ENCODE data around the gene WNT16. TPM values are rescaled to one million over a fixed set of nuclear protein-coding genes. Genes with fewer than 3 reads are reported as not detected.
"Not testable (repeated sequence)": the region's sequence is repeated elsewhere in the genome, so short reads cannot be mapped to it uniquely, and the experiment has no call there.

Gene WNT16
- polyA plus RNA-seq, 1 donor = 0.22 TPM

DNA sequence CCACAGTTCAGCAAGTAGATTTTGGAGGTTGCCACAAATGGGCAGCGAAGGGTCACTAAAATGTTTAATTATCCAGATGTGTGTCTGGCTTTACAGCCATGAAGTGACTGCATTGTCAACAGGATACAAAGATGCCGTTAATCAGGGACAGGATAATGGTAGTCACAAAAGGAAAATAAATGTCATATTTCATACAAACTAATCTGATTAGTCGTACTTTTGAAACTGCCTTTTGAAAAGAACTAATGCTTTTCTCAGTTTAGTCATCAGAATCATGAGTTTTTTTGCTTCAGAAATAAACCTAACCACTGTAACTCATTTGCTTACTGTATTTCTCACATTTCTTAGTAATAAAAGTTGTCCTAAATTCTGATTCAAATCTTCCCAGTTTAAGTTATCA, 22.2 kb upstream of the WNT16 start:
- DNase-seq (ENCODE audit: low read depth) = no peak

DNA sequence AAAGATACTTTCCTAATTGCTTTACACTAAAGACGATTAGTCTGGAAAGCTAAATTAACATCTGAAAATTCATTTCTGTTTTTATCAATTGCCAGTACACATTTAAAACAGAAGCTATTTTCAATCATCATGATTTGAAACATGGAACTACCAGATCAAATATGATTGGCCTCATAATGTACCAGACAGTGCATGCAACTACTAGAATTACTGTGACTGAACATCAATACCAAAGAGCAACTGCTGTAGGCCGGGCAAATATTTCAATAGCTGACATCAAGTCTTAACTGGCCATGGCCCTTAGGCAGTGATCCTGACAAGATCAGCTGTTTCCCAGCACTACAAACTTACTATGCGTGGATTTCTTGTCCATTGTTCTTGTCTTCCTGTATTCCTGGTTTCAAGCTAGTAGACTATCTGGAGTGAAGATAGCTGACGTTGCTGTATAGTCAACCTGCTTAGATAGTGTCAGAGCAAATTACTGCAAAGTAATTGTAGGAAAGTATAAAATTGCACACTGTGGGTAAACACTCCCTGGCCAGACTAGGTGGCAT, 21.7 kb upstream of the WNT16 start:
- no peak for DNase-seq (ENCODE audit: low read depth)

DNA sequence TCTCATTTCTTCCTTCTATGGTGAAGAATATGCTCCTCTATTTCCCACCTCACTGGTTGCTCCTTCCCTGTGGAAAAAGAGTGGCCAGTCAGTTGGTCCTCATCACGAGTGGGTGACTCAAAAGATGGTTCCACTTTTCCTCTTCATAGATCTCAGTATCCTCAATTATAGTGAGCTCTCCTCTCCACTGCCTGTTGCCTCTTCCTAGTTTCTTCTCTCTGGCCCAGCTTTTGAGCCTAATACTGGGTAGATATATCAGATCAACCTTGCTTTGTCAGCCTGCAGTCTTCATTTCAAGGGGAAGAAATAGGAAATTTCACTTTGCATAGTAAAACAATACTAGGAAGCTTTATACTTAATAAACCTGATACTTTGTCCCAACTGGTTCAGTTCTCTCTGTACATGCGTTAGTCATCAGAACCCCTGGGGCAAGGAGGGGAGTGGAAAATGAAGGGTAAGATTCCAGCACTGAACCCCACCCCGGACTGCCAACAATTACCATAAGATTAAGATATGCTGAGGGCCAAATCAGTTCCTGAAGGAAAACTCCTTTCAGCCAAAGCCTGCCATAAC, 15.5 kb upstream of the WNT16 start:
- DNase-seq (ENCODE audit: low read depth) = no peak

DNA sequence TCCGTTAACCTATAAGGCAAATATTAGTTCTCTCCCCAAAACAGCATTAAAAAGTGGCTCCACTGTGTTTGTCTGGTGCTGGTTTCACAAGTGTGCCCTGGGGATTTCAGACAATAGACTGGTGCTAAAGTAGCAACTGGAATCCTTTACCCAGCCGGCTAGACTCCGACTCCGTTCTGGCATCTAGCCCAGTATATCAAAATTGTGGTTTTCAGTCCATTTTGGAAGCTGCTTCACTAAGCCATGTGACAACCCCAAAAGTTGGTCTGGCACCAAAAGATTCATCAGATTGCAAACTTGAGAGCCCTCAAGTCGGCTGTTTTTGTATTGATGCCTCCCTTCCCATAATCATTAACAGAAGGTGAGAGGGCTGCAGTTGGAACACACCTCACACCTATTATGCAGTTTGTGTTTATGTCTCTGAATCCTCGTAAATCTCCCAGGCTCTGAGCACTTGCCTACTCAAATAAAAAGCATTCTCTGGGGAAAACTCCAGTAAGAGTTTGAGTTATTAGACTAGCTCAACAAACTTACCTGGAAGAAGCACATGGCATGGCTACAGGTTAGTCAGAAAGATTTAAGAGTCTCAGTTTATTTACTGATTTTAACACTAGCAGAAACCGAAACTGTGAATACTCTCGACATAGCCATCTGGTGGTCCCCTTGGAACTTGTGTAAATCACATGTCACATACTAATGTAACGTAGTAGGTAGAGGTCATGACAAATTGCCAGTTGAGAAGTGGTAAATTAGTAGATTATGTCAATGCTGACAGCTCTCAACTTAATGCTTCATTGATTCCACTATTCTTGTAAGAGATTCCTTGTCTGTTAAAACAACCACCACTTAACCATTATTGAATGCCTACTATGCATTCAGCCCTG, 14.8 kb upstream of the WNT16 start:
- no peak for DNase-seq (ENCODE audit: low read depth)

DNA sequence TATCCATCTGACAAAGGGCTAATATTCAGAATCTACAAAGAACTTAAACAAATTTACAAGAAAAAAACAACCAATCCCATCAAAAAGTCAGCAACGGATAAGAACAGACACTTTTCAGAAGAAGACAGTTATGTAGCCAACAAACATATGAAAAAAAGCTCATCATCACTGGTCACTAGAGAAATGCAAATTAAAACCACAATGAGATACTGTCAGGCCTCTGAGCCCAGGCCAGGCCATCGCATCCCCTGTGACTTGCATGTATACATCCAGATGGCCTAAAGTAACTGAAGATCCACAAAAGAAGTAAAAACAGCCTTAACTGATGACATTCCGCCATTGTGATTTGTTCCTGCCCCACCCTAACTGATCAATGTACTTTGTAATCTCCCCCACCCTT, 13.6 kb upstream of the WNT16 start:
- not testable (repeated sequence) for DNase-seq (ENCODE audit: low read depth)

DNA sequence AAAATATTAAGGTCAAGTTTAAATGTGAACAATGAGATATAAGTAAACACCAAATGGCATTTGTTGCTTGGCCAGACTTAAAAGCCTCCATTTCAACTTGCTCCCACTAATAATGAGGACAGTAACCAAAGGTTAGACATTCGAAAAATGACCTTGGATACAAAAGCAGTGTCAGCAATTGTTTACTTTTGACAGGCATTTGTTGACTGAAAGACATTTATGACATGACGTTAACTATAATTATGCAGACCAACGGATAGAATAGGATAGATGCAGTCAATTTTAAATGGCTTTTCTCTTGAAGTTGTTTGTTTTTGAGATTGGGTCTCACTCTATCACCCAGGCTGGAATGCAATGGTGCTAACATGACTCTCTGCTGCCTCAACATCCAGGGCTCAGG, 6.3 kb upstream of the WNT16 start:
- no peak for DNase-seq (ENCODE audit: low read depth)

DNA sequence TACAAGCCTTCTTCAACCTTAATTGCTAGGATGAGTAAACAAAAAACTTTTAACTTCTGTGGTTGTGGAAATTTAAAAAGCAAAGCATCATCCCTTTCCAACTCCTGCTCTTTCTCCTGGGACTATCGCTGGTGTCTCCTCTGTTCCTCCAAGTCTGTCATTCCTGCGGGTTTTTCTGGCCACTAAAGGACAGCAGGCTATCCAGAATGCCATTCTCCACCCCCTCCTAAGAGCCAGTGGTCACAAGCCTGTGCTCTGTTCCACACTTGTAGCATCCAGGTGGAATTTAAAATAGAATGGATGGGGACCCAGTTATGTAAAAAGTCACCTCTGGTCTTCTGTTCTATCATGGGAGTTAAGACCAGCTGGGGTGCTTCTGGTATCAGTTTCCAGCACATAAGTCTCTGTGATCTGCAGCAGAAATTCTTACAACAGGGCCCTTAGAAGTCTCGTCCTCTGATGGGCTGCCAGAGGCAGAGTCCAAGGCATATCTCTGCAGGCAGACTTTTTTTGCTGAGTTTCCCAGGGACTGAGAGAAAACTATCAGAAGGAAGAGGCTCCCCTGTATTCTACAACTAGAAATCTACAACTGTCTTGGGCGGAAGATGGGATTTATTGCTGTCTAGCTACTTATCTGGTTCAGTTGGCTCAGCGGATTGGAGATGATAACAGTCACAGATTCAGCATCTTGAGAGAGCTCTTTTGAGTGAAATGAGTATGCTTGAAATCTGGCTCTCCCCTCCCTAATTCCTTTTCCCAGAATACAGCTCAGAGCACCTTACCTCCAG, 5.1 kb upstream of the WNT16 start:
- no peak for DNase-seq (ENCODE audit: low read depth)

DNA sequence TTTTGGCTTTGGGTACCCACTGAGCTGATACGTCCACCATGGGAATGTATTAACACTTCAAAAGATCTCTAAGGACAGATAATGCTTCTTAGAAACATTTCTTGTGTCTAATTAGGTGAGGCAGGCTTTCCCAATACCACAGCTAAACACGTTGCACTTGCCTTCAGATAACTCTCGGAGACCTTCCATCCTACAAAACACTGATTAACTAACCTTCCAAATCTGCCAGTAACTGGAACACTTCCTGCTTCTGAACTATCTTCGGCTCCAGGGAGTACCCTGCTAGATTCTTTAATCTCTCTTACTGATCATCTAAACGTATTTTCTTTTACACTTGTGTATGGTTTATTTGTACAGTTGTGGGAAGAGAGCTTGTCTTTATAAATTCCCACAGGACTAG, 1.1 kb upstream of the WNT16 start:
- DNase-seq (ENCODE audit: low read depth) = no peak

DNA sequence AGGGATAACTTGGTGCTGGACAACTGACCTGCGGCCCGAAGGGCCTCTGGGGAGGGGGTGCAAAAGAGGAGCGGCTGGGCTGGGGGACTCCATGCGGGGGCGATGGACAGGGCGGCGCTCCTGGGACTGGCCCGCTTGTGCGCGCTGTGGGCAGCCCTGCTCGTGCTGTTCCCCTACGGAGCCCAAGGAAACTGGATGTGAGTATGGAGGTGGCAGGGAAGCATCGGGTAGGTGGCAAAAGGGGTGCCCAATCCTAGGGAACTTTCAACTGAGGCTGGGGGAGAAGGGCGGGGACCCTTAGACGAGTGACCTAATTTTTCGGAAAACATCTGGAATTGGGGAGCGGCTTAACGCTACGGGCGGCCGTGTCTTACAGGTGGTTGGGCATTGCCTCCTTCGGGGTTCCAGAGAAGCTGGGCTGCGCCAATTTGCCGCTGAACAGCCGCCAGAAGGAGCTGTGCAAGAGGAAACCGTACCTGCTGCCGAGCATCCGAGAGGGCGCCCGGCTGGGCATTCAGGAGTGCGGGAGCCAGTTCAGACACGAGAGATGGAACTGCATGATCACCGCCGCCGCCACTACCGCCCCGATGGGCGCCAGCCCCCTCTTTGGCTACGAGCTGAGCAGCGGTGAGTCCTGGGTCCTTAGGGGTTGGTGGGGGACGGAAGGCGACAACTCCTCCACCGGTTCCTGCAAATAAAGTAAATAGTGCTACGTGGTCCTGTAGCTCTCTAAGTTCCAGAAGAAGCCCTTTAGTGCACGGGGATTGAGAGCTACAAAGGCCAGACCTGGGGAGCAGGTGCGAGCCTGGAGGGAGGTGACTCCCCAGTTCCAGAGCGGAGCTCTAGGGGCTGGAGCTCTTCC, 622 bp downstream of the WNT16 start:
- no peak for DNase-seq (ENCODE audit: low read depth)

DNA sequence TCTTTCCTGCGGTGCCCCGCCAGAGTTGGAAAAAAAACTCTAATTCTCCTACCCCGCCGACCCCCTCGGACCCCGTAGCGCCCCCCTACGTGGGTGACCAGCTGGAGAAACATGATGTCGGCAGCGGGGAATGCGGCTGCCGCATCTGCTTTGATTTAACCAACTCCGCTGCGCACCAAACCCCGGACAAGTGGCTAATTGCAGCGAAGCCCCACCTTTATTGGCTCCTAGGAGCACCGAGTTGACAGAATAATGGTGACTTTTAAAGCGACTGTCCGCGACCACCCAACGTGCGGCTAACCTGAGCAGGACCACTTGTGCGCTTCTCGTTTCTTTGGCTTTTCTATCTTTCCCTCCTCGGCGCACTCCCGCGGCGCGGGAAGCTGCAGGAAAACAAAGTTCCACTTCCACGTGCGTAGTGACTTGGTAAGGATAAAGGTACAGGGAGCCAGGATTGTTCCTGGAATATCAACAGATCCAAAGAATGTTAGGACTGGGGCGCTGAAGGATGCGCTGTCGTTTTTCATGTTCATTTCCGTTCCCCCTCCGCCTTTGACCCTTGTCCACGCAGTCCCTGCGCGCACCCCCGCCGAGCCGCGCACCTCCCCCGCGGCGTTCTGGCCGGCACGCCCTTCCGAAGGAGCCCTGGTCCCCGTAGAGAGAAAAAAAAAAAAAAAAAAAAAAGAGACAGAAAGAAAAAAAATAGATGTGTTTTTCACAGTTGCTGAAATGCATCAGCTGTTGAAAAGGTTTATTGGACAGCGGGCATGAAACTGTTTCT, 1.4 kb downstream of the WNT16 start:
- no peak for DNase-seq (ENCODE audit: low read depth)

DNA sequence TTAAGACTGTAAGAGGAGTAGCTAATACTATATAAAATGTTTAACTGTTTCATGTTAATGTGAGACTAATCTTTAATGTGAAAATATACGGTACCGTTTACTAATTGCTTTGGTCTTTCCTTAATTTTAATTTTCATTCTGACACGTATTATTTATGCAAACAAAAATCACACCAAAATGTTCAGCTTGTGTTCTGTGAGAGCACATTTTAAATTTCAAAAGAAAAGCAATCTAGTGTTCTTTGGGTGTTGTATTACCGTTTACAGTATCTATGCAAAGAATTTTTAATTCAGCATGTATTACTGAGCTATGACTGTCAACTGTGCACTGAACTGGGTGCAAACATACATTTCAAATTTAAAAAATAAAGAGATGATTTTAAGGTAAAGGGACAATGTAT, 2.2 kb downstream of the WNT16 start:
- no peak for DNase-seq (ENCODE audit: low read depth)

DNA sequence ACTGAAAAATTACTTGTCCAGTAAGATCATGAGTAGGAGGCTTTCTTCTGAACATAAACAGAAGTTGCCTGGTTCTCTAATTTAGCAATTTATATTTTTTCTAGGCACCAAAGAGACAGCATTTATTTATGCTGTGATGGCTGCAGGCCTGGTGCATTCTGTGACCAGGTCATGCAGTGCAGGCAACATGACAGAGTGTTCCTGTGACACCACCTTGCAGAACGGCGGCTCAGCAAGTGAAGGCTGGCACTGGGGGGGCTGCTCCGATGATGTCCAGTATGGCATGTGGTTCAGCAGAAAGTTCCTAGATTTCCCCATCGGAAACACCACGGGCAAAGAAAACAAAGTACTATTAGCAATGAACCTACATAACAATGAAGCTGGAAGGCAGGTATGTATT, 2.8 kb downstream of the WNT16 start:
- no peak for DNase-seq (ENCODE audit: low read depth)

DNA sequence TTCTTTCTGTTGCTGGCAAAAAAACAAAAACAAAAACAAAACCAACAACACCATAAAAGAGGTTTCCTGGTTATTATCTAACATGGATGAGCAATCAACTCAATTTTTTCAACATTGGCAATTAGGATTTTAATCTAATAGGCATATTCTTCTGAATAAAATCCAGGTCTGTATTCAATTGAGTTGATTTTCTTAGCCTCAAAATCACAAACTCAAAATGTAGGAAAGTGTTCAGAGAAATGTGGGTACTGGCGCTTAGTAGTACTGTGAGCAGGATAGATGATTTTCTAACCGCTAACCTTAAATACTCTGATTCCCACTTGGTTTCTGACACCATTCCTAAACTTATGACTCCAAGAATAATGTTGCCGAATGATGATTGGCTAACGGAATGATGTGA, 5.6 kb downstream of the WNT16 start:
- no peak for DNase-seq (ENCODE audit: low read depth)

DNA sequence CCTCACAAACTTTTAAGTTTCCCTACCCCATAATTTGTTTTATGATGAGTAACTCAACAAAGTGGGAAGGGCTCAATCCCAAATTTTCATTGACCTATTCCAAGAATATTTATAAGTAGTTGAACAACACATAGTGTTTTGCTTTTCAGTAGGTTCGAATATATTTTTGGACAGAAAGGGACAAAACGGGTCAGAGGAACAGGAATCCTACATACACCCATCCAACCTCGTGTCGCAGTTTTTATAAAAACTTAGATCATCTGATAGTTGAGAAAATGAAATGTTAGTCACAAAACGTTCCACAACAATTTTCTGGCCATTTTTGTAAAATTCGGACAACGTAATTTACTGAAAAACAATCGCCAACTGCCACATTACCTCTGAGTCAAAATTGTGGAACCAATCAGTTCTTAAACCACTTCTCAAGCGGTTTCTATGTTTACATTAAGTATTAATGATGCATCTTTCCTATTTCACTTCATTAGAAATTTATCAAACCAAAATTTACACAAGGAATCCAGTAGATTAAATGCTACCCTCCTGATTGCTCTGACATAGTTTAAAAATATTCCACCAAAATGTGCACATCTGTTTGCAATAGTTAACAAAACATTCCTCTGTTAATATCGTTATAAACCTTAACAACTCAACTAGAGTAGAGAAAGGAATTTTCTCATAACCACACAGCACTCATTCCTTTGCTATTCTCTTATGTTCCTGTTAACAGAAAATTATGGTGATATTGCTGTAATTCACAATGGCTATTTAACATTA, 6.3 kb downstream of the WNT16 start:
- DNase-seq (ENCODE audit: low read depth) = no peak

DNA sequence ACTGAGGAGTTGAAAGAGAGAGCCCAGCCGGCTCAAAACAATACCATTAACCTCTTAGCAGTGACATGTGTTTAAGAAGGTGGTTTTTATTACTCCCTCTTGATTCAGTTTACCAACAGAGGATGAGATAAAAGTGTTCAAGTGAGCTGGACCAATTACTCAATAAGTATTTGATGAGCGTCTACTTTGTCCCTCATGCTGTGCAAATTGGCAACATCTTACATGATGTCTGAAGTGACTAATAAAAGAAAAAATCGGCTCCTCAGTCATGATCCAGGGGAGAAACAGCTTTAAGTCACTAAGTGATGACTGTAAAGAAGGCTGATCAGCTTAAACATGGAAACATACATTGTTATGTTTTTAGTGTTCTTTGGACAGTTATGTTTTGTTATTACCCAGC, 7.8 kb downstream of the WNT16 start:
- no peak for DNase-seq (ENCODE audit: low read depth)

DNA sequence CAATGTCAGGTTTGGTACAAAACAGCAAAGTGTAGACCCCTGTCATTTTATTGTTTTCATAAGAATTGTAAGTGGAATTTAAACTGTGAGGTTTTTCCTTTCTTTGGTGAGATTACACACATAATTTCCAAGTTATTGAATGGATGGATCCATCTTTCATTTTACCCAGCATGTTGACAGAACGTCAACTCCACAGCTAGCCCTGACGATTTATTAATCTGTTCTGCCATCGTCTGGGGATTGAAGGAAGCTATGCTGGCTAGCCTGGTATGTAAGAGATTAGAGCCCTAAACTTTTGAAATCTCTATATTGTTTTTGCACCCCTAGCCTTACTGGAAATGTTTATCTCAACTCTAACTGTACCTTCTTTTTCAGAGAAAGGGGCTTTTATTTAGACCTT, 8.6 kb downstream of the WNT16 start:
- no peak for DNase-seq (ENCODE audit: low read depth)

DNA sequence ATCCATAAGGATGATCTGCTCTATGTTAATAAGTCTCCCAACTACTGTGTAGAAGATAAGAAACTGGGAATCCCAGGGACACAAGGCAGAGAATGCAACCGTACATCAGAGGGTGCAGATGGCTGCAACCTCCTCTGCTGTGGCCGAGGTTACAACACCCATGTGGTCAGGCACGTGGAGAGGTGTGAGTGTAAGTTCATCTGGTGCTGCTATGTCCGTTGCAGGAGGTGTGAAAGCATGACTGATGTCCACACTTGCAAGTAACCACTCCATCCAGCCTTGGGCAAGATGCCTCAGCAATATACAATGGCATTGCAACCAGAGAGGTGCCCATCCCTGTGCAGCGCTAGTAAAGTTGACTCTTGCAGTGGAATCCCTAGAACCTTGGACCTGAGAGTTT, 10.3 kb downstream of the WNT16 start:
- no peak for DNase-seq (ENCODE audit: low read depth)

DNA sequence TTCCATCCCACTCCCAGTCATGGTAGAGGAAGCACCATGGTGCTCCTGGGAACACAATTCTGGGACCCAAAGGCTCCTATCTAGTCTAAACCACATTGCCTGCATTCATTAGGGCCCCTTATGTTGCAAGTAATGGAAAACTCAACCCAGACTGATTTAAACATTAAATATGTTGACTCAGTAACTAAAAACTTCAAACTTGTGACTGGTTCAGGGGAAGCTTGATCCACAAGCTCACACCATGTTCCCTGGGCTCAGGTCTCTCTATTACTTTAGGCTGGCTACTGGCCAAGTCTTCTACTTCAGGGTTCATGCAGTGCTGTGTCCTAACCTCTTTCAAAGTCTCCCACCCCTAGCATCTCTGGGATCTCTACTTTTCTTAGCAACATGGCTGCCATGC, 13.1 kb downstream of the WNT16 start:
- no peak for DNase-seq (ENCODE audit: low read depth)

DNA sequence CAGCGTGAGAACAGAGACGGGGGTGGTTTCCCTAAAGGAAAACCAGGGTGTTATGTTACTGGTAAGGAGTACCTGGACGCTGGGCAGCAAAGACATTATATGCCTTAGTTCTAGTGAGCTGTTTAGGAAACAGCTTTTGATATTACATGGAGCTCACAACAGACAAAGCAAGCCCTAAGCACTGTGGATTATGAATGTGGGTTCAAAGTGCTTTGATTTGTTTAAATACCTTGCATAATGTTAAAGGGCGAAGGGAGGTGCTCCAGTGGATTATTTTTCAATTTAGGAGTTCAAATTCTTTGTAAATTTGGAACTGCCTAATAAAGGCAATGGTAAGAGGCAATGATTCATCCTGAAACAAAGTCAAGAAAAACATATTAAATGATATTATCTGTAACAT, 13.8 kb downstream of the WNT16 start:
- no peak for DNase-seq (ENCODE audit: low read depth)

DNA sequence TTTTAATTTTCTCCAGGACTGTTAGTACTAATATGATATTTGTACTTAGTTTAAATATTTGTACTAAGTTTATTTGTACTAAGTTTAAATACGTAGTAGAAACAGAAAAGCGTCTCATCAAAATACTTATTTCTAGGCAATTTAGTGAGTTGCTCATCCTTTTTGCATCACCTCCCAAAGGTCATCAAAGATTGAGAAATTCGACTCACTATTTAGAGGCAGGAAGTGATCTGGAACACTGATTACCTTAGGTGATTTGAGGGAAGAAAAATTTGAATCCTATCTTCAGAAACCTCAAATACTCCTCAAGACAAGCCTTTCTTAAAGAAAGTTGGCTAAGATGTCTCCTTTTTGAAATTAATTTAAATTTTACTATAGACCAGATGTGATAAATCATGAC, 14.5 kb downstream of the WNT16 start:
- DNase-seq (ENCODE audit: low read depth) = no peak
